Activated naive CD8-positive, alpha-beta T cell (primary cell): ENCODE measurements around the gene BCAT1.

Experiments used
- H3K27ac Mint-ChIP-seq: one replicate; pipeline ENCODE4 v1.8.0; 2021; ENCODE audit warnings: mixed read lengths
- H3K27me3 Mint-ChIP-seq: one replicate; pipeline ENCODE4 v1.8.0; 2021; ENCODE audit warnings: mixed read lengths
- H3K36me3 Mint-ChIP-seq: one replicate; pipeline ENCODE4 v1.8.0; 2021; ENCODE audit warnings: mixed read lengths
- H3K4me1 Mint-ChIP-seq: one replicate; pipeline ENCODE4 v1.8.0; 2021; ENCODE audit warnings: low read depth, mixed read lengths
- H3K4me3 Mint-ChIP-seq: one replicate; pipeline ENCODE4 v1.8.0; 2021; ENCODE audit warnings: mild to moderate bottlenecking, mixed read lengths
- H3K9me3 Mint-ChIP-seq: one replicate; pipeline ENCODE4 v1.8.0; 2021; ENCODE audit warnings: low read depth, mixed read lengths

BCAT1 gene

DNA sequence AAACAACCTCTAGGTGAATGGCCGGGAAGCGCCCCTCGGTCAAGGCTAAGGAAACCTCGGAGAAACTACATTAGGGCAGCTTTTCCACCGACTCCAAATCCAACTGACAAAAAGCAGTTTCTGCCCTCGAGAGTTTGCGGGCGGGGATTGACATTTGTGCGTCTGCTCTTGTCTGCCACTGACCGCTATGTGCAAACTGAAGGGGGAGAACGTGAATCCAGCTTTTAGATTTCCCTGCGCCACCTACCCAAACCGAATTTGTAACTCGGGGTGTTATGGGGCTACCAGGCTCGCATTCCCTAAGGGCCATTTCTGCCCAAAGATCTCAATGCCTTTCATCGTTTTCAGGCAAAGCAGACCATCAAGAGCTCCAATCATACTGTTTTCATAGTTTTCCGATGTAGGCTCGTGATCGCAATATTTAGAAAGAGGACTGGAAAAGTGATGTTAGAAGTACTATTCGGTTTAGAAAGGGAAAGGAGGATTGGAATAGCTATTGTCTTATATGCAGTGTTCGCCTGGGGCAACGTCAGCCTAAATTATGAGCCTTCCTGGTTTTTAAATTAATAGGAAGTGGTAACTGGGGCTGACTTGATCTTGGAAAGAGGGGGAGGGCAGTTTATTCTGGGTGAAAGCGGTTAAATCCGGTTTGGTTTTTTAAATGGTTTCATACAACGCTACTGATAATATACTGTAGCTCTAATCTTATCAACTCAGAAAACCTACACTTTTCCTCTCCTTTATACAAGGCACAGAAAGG lies 45.4 kb downstream of the BCAT1 start:
- H3K4me1 Mint-ChIP-seq = peaks cover 34% of the 10 kb centered on the region
- peaks cover 9% of the 10 kb centered on the region for H3K27me3 Mint-ChIP-seq
- H3K9me3 Mint-ChIP-seq = no peaks in the 10 kb centered on the region
- no peak overlapping the region for H3K27ac Mint-ChIP-seq
- no peaks in the 10 kb centered on the region for H3K36me3 Mint-ChIP-seq
- peak overlapping the region; percentile 86 for H3K4me3 Mint-ChIP-seq

DNA sequence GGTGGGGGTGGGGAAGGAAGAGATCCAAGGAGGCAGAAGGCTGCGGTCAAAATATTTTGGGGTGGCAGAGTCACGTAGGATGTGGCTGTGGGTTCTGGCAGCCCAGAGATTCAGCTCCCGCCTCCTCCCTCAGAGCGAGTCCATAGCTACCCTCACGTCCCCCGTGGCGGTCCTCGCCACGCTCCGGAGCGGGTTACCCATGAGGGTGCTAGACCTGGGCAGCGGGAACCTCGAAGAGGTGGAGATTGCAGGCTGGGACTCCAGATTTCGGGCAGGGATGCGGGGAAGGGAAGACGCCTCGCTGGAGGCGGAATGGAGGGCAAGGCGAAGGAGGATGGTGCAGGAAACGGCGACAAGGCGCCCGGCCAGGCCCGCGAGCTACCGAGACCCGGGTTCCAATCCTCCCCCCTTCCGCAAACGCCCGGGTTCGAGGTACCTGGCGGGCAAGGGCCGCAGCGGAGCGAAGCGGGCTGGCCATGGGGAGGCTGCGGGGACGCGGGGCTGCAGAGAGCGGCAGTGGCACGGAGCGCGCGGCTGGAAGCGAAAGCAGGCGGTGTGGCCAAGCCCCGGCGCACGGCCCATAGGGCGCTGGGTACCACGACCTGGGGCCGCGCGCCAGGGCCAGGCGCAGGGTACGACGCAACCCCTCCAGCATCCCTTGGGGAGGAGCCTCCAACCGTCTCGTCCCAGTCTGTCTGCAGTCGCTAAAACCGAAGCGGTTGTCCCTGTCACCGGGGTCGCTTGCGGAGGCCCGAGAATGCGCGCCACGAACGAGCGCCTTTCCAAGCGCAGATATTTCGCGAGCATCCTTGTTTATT lies 46.2 kb downstream of the BCAT1 start:
- peak overlapping the region; percentile 75 for H3K27ac Mint-ChIP-seq
- H3K27me3 Mint-ChIP-seq = peaks cover 11% of the 10 kb centered on the region
- peak overlapping the region; percentile 86 for H3K4me3 Mint-ChIP-seq
- no peaks in the 10 kb centered on the region for H3K9me3 Mint-ChIP-seq
- H3K4me1 Mint-ChIP-seq = peaks cover 34% of the 10 kb centered on the region
- no peaks in the 10 kb centered on the region for H3K36me3 Mint-ChIP-seq

DNA sequence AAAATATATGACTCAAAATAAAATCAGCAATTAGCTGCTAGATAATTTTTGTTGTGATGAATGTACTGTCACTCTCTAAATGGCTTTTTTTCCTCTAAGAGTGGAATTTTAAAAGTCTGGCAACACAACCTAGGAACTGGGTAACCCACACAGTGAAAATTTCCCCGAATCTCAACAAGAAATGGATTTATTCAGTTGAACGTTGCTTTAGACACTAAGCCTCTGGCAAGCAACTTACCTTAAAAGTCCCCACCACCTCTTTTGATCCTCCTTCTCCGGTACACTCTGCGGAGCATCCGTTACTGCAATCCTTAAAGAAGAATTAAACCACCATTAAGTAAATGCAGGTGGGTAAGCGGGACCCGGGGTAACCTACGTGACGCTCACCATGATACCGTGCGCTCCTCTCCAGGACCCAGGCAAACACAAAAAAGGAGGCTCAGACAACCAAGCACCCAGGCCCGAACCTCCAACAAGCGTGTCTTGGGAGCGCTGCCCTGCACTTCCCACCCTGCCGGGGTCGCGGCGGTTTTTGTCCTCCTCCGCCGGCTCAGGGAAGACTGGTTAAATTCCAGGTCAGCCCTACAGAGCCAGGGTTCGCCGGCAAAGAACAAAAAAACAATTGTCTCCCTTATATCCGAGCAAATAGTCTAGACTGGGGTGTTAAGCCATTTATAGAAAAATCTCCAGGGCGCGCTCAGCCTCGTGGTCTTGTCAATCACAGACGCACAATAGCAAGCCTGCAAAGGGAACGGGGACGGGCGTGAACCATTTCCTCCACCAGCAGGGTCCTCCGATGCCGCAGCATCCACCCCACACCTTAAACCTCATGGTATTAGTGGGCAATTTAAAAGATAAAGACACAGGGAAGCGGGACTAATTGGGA lies 47.1 kb downstream of the BCAT1 start:
- H3K27ac Mint-ChIP-seq = no peak overlapping the region
- H3K4me1 Mint-ChIP-seq = peaks cover 34% of the 10 kb centered on the region
- H3K36me3 Mint-ChIP-seq = no peaks in the 10 kb centered on the region
- peaks cover 11% of the 10 kb centered on the region for H3K27me3 Mint-ChIP-seq
- peak overlapping the region; percentile 86 for H3K4me3 Mint-ChIP-seq
- H3K9me3 Mint-ChIP-seq = no peaks in the 10 kb centered on the region

DNA sequence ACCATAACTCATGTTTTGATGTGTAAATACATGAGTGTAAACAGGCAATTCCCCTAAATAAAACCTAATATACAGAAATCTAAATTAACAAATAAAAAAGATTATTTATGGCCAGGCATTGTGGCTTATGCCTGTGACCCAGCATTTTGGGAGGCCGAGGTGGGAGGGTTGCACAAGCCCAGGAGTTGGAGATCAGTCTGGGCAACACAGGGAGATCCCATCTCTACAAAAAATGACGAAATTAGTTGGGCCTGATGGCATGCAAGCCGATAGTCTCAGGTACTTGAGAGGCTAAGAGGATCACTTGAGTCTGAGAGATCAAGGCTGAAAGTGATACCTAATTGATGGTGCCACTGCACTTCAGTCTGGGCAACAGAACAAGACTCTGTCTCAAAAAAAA lies 48.7 kb downstream of the BCAT1 start:
- Mint-ChIP-seq H3K4me1 (peaks cover 34% of the 10 kb centered on the region), H3K4me3 (no peak overlapping the region), H3K9me3 (no peaks in the 10 kb centered on the region), H3K36me3 (no peaks in the 10 kb centered on the region), H3K27me3 (peaks cover 11% of the 10 kb centered on the region), H3K27ac (no peak overlapping the region)

DNA sequence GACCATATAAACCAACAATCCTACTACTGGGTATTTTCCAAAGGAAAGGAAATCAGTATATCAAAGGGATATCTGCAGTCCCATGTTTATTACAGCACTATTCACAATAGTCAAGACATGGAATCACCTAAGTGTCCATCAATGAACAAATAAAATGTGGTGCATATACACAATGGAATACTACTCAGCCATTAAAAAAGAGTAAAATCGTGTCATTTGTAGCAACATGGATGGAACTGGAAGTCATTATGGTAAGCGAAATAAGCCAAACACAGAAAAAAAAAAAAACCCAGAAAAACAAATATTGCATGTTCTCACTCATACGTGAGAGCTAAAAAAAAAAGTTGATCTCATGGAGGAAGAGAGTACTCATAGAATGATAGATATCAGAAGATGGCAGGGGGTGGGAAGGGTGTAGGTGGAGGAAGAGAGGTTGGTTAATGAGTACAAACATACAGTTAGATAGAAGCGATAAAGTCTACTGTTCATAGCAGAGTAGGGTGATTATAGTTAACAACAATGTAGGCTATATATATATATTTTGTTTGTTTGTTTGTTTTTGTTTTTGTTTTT lies 49.3 kb downstream of the BCAT1 start:
- Mint-ChIP-seq H3K4me3 (no peak overlapping the region), H3K27ac (no peak overlapping the region), H3K36me3 (no peaks in the 10 kb centered on the region), H3K9me3 (no peaks in the 10 kb centered on the region), H3K4me1 (peaks cover 34% of the 10 kb centered on the region), H3K27me3 (peaks cover 11% of the 10 kb centered on the region)

DNA sequence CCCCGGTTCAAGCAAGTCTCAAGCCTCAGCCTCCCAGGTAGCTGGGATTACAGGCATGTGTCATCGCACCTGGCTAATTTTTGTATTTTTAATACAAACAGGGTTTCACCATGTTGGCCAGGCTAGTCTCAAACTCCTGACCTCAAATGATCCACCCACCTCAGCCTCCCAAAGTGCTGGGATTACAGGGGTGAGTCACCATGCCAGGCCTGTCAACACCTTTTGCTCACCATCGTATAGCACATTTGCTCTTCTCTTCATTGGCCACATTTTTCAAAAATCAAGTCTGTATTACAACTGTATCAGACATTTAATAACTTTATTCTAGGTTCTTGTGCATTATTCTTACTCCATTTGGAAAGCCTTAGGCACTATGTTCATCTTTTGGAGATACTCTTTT lies 50.3 kb downstream of the BCAT1 start:
- H3K27ac Mint-ChIP-seq = no peak overlapping the region
- peaks cover 14% of the 10 kb centered on the region for H3K27me3 Mint-ChIP-seq
- H3K36me3 Mint-ChIP-seq = no peaks in the 10 kb centered on the region
- H3K4me1 Mint-ChIP-seq = peaks cover 31% of the 10 kb centered on the region
- no peak overlapping the region for H3K4me3 Mint-ChIP-seq
- no peaks in the 10 kb centered on the region for H3K9me3 Mint-ChIP-seq

DNA sequence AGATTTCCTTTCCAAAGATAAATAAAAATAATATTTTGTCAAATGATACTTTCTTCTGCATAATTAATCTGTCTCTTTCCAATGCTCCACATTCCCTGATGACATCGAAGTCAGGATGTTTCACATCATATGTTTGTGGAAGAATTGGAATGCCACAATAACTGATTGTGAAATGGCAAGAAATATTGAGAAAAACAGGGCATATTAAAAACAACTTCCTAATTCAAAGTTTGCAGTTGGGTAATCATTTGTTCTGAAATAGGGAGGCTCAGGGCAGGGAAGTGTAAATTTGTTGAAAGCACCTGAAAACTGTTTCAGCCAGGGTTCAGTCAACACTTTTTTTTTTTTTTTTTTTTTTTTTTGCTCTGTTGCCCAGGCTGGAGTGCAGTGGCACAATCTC lies 50.7 kb downstream of the BCAT1 start:
- peaks cover 27% of the 10 kb centered on the region for H3K4me1 Mint-ChIP-seq
- H3K36me3 Mint-ChIP-seq = no peaks in the 10 kb centered on the region
- H3K9me3 Mint-ChIP-seq = no peaks in the 10 kb centered on the region
- peaks cover 11% of the 10 kb centered on the region for H3K27me3 Mint-ChIP-seq
- H3K27ac Mint-ChIP-seq = no peak overlapping the region
- no peak overlapping the region for H3K4me3 Mint-ChIP-seq

DNA sequence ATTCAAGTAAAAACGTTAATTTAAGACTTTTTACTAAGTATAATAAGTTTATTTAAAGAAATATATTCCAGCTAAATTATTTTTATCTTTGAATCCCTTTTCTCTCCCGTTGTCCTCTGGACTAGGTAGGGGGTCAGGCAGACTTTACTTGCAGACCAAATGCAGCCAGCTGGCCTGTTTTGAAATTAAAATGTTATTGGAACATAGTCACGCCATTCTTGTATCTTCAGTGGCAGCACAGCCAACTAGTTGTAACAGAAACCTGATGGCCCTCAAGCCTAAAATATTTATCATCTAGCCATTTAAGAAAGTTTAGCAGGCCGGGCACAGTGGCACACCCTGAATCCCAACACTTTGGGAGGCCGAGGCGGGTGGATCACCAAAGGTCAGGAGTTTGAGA lies 52.7 kb downstream of the BCAT1 start:
- Mint-ChIP-seq H3K36me3 (no peaks in the 10 kb centered on the region), H3K9me3 (no peaks in the 10 kb centered on the region), H3K4me3 (no peak overlapping the region), H3K27ac (no peak overlapping the region), H3K4me1 (peaks cover 11% of the 10 kb centered on the region), H3K27me3 (peaks cover 8% of the 10 kb centered on the region)

DNA sequence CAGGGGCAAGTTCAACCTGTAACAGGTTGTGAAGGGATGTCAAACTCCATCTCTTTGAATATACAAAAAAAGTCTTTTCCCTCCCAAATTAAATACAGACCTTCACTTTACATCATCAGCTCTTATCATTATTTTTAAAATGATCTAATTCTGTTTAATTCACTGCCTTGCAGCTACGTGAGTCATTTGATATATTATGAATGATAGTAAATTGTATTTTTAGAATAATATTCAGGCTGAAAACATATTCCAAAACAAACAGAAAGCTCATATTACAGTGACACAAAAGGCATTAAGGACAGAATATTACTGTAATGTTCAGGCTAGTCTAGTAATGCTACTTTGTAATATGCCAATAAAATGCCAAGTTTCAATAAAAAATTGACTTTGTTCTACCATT lies 53.3 kb downstream of the BCAT1 start:
- Mint-ChIP-seq H3K9me3 (no peaks in the 10 kb centered on the region), H3K4me1 (peaks cover 7% of the 10 kb centered on the region), H3K36me3 (no peaks in the 10 kb centered on the region), H3K27ac (no peak overlapping the region), H3K4me3 (no peak overlapping the region), H3K27me3 (peaks cover 8% of the 10 kb centered on the region)

DNA sequence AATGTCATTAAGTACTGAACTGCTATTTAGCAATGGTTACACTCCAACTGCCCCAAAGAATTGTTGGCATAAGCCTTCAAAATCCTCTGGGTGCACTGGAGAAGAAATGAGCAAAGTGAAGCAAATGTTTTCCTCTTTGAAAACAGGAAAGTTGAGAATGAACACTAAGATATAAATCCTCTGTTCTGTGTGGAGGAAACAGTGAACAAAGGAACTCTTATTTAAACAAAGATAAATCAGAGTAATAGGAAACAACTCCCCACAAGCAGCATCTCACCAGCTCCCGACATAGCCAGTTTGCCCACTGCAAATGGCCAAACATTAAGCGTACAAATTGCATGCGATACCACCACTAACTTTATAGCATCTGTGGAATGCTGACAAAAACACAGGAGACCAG lies 54.0 kb downstream of the BCAT1 start:
- H3K27ac Mint-ChIP-seq = no peak overlapping the region
- H3K36me3 Mint-ChIP-seq = no peaks in the 10 kb centered on the region
- no peak overlapping the region for H3K4me3 Mint-ChIP-seq
- H3K9me3 Mint-ChIP-seq = no peaks in the 10 kb centered on the region
- H3K4me1 Mint-ChIP-seq = peaks cover 5% of the 10 kb centered on the region
- peaks cover 8% of the 10 kb centered on the region for H3K27me3 Mint-ChIP-seq

DNA sequence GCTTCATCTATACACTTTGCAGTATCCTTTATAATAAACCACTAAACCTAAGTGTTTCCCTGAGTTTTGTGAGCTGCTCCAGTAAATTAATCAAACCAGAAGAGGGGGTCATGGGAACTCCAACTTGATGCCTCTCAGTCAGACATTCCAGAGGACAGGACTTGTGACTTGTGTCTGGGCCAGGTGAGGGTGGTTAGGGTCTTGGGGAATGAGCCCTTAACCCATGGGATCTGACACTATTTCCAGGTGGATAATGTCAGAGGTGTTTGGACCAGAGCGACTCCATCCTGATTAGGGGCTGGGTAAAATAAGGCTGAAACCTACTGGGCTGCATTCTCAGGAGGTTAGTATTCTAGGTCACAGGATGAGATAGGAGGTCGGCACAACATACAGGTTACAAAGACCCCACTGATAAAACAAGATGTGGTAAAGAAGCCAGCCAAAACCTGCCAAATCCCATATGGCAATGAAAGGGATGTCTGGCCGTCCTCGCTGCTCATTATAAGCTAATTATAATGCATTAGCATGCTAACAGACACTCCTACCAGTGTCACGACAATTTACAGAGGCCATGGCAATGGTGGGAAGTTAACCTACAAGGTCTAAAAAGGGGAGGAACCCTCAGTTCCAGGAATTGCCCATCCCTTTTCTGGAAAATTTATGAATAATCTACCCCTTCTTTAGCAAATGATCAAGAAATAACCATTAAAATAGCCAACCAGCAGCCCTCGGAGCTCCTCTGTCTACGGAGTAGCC lies 58.7 kb downstream of the BCAT1 start:
- Mint-ChIP-seq H3K9me3 (no peaks in the 10 kb centered on the region), H3K27me3 (peaks cover 3% of the 10 kb centered on the region), H3K4me1 (no peaks in the 10 kb centered on the region), H3K4me3 (no peak overlapping the region), H3K36me3 (no peaks in the 10 kb centered on the region), H3K27ac (no peak overlapping the region)

DNA sequence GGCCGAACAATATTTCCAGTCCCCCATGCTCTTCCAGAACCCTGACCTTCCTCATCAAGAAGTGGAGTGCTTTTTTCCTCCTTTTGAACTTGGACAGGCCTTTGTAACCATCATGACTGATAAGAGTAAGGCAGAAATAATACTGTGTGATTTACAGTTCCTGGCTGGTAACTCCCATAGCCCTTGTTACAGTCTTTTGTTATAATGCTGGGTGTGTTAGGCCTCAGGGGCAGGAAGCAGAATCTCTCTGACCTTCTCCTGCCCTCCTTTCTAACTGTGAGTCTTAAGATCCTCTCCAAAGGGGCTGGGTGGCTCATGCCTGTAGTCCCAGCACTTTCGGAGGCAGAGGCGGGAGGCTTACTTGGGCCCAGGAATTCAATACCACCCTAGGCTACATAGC lies 59.5 kb downstream of the BCAT1 start:
- no peak overlapping the region for H3K27ac Mint-ChIP-seq
- H3K9me3 Mint-ChIP-seq = no peaks in the 10 kb centered on the region
- H3K4me1 Mint-ChIP-seq = no peaks in the 10 kb centered on the region
- H3K4me3 Mint-ChIP-seq = no peak overlapping the region
- peaks cover 3% of the 10 kb centered on the region for H3K27me3 Mint-ChIP-seq
- no peaks in the 10 kb centered on the region for H3K36me3 Mint-ChIP-seq

DNA sequence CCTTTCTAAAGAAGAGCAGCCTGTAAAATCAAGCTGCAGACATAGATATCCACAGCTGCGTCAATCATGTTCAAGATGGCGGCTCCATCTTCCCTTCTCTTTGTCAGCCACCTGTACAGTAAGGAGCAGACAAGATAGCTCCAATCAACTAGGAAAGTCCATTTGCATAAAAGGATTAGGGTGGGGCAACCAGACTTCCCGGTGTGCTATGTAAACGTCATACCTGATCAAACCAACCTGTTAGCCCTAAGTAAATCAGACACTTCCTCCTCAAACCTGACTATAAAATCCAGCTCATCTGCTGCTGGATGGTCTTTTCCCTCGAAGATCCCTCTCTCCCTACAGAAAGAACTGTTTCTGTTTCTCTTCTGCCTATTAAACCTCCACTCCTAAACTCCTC lies 60.1 kb downstream of the BCAT1 start:
- no peaks in the 10 kb centered on the region for H3K36me3 Mint-ChIP-seq
- H3K4me3 Mint-ChIP-seq = no peak overlapping the region
- H3K27me3 Mint-ChIP-seq = no peaks in the 10 kb centered on the region
- H3K4me1 Mint-ChIP-seq = no peaks in the 10 kb centered on the region
- no peak overlapping the region for H3K27ac Mint-ChIP-seq
- no peaks in the 10 kb centered on the region for H3K9me3 Mint-ChIP-seq

DNA sequence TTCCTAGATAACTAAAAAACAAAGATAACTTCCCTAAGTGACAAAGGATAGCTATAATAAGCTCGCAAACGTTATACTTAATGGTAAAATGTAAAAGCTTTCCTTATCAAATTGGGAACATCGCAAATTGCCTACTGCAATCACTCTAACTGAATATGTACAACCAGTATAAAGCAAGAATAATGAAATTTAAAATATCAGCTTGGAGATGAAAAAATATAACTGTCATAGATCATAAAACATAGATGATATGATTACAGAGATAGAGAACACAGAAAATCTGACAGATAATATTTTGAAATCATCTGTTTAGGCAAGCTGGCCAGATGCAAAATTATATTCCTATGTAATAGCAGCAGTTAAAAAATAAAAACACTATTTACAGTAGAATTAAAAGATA lies 64.0 kb downstream of the BCAT1 start:
- Mint-ChIP-seq H3K36me3 (no peaks in the 10 kb centered on the region), H3K4me1 (no peaks in the 10 kb centered on the region), H3K9me3 (no peaks in the 10 kb centered on the region), H3K27me3 (no peaks in the 10 kb centered on the region), H3K27ac (no peak overlapping the region), H3K4me3 (no peak overlapping the region)
